SJSA1 (cell line): Measurements from ENCODE around the gene IRF7. TPM values are rescaled to one million over a fixed set of nuclear protein-coding genes. Genes with fewer than 3 reads are reported as not detected.

ENCODE experiments used
- DNase-seq, 2 experiments: peaks; one replicate each; pipeline ENCODE4 v3.0.0-alpha.2; 2015 to 2020; ENCODE audit warnings: low spot score in 2 of 2, low read depth in 1 of 2
- H3K27ac ChIP-seq: fragments of 250-450 bp; sonication (Bioruptor Pico); 2 replicates; pipeline ENCODE4 v1.5.1; 2020; ENCODE audit warnings: mild to moderate bottlenecking, moderate library complexity
- H3K27me3 ChIP-seq: fragments of 250-450 bp; sonication (Bioruptor Pico); replicated peaks from 2 replicates; pipeline ENCODE4 v1.5.1; 2020; ENCODE audit warnings: mild to moderate bottlenecking, moderate library complexity
- H3K36me3 ChIP-seq: fragments of 250-450 bp; sonication (Bioruptor Pico); 2 replicates; pipeline ENCODE4 v1.5.1; 2020; ENCODE audit warnings: mild to moderate bottlenecking
- H3K4me1 ChIP-seq: fragments of 250-450 bp; sonication (Bioruptor Pico); replicated peaks from 2 replicates; pipeline ENCODE4 v1.6.1; 2021; ENCODE audit warnings: mild to moderate bottlenecking
- H3K4me3 ChIP-seq: fragments of 250-450 bp; sonication (Bioruptor Pico); 2 replicates; pipeline ENCODE4 v1.5.1; 2020; ENCODE audit warnings: mild to moderate bottlenecking
- H3K9me3 ChIP-seq: fragments of 250-450 bp; sonication (Bioruptor Pico); replicated peaks from 2 replicates; pipeline ENCODE4 v1.5.1; 2020; ENCODE audit warnings: mild to moderate bottlenecking
- total RNA-seq: library from RNA; depleted of rRNA; stranded (reverse); fragments of >200 nt; shearing (Covaris generic); gene quantifications from 2 replicates; pipeline ENCODE4 v1.2.3, GENCODE V29; 2014

IRF7 gene
- total RNA-seq, 1 experiment from 2014 or later: 4.3 TPM

GRCh38 chr11:620935-621814, 5.4 kb upstream of the IRF7 start:
- Histone ChIP-seq H3K4me1 (0 out of 2 replicates have a peak, but pooled peaks cover 1% of the 10 kb centered on the region), H3K4me3 (no peak overlapping the region), H3K9me3 (no peaks in the 10 kb centered on the region), H3K27me3 (no peaks in the 10 kb centered on the region), H3K36me3 (no peaks in the 10 kb centered on the region), H3K27ac (no peak overlapping the region)
- no peak for DNase-seq

GRCh38 chr11:620201-620600, 4.5 kb upstream of the IRF7 start:
- no peak for DNase-seq
- Histone ChIP-seq H3K9me3 (no peaks in the 10 kb centered on the region), H3K27ac (no peak overlapping the region), H3K36me3 (peaks cover 5% of the 10 kb centered on the region; the same call in 1 of the 2 replicates), H3K4me3 (no peak overlapping the region), H3K27me3 (no peaks in the 10 kb centered on the region), H3K4me1 (peaks cover 6% of the 10 kb centered on the region)

GRCh38 chr11:619628-620050, 3.9 kb upstream of the IRF7 start:
- Histone ChIP-seq H3K9me3 (no peaks in the 10 kb centered on the region), H3K4me3 (no peak overlapping the region), H3K27ac (no peak overlapping the region), H3K27me3 (no peaks in the 10 kb centered on the region), H3K36me3 (peaks cover 11% of the 10 kb centered on the region; the same call in 1 of the 2 replicates), H3K4me1 (peaks cover 8% of the 10 kb centered on the region)
- DNase-seq: no peak

- Histone ChIP-seq H3K36me3 (peaks cover 11% of the 10 kb centered on the region; the same call in 1 of the 2 replicates), H3K9me3 (no peaks in the 10 kb centered on the region), H3K27me3 (no peaks in the 10 kb centered on the region), H3K27ac (no peak overlapping the region), H3K4me3 (no peak overlapping the region), H3K4me1 (peaks cover 8% of the 10 kb centered on the region)
- no peak for DNase-seq
Measured at GRCh38 chr11:618856-619627, 3.3 kb upstream of the IRF7 start.

- no peak for DNase-seq
- Histone ChIP-seq H3K4me3 (no peak overlapping the region), H3K27ac (no peak overlapping the region), H3K9me3 (no peaks in the 10 kb centered on the region), H3K4me1 (peaks cover 8% of the 10 kb centered on the region), H3K27me3 (no peaks in the 10 kb centered on the region), H3K36me3 (peaks cover 14% of the 10 kb centered on the region)
Measured at GRCh38 chr11:617912-618682, 2.3 kb upstream of the IRF7 start.

GRCh38 chr11:617199-617911, 1.6 kb upstream of the IRF7 start:
- peaks cover 21% of the 10 kb centered on the region for H3K36me3 ChIP-seq

GRCh38 chr11:616320-617198, 809 bp upstream of the IRF7 start:
- H3K4me3 ChIP-seq: peak overlapping the region; percentile 78; the same call in 1 of the 2 replicates
- H3K27ac ChIP-seq: no peak overlapping the region
- peaks cover 8% of the 10 kb centered on the region for H3K4me1 ChIP-seq
- no peak for DNase-seq
- H3K9me3 ChIP-seq: no peaks in the 10 kb centered on the region
- H3K36me3 ChIP-seq: peaks cover 25% of the 10 kb centered on the region
- H3K27me3 ChIP-seq: no peaks in the 10 kb centered on the region

More at GRCh38 chr11:617199-617911, 1.6 kb upstream of the IRF7 start:
- Histone ChIP-seq H3K4me1 (peaks cover 8% of the 10 kb centered on the region), H3K27me3 (no peaks in the 10 kb centered on the region), H3K27ac (no peak overlapping the region), H3K9me3 (no peaks in the 10 kb centered on the region), H3K4me3 (no peak overlapping the region)
- DNase-seq: no peak

GRCh38 chr11:614623-615503, 887 bp downstream of the IRF7 start:
- Histone ChIP-seq H3K36me3 (peaks cover 39% of the 10 kb centered on the region), H3K4me3 (peak overlapping the region; percentile 78), H3K27ac (peak overlapping the region; percentile 92; the same call in 1 of the 2 replicates), H3K9me3 (no peaks in the 10 kb centered on the region), H3K27me3 (no peaks in the 10 kb centered on the region), H3K4me1 (peaks cover 8% of the 10 kb centered on the region)
- DNase-seq: no peak

- Histone ChIP-seq H3K27me3 (no peaks in the 10 kb centered on the region), H3K27ac (no peak overlapping the region), H3K9me3 (no peaks in the 10 kb centered on the region), H3K4me1 (peaks cover 8% of the 10 kb centered on the region), H3K36me3 (peaks cover 41% of the 10 kb centered on the region), H3K4me3 (no peak overlapping the region)
- DNase-seq: no peak
Measured at GRCh38 chr11:614021-614622, 1.6 kb downstream of the IRF7 start.

- H3K27ac ChIP-seq: no peak overlapping the region
- H3K4me1 ChIP-seq: peaks cover 8% of the 10 kb centered on the region
- peak in 1 of 2 experiments; percentile 63 for DNase-seq
- peaks cover 48% of the 10 kb centered on the region for H3K36me3 ChIP-seq
- H3K27me3 ChIP-seq: no peaks in the 10 kb centered on the region
- H3K4me3 ChIP-seq: no peak overlapping the region
- no peaks in the 10 kb centered on the region for H3K9me3 ChIP-seq
Measured at GRCh38 chr11:613369-613968, 2.3 kb downstream of the IRF7 start.

GRCh38 chr11:612961-613300, 2.8 kb downstream of the IRF7 start:
- H3K4me3 ChIP-seq: no peak overlapping the region
- DNase-seq: no peak
- H3K36me3 ChIP-seq: peaks cover 53% of the 10 kb centered on the region
- H3K9me3 ChIP-seq: no peaks in the 10 kb centered on the region
- no peak overlapping the region for H3K27ac ChIP-seq
- H3K4me1 ChIP-seq: peaks cover 8% of the 10 kb centered on the region
- H3K27me3 ChIP-seq: no peaks in the 10 kb centered on the region
